H7 (cell line): ENCODE results near the gene COTL1. TPM values are rescaled to one million over a fixed set of nuclear protein-coding genes. Genes with fewer than 3 reads are reported as not detected.

Source experiments
- DNase-seq: peaks from one replicate; pipeline ENCODE4 v3.0.0; 2012
- H3K27me3 ChIP-seq: 2 replicates; pipeline ENCODE4 v1.6.0; 2011; ENCODE audit warnings: mild to moderate bottlenecking, low read length; ENCODE audit not compliant: control insufficient read depth, insufficient read depth
- H3K36me3 ChIP-seq: replicated peaks from 2 replicates; pipeline ENCODE4 v1.5.1; 2011; ENCODE audit warnings: low read length; ENCODE audit not compliant: control insufficient read depth, insufficient read depth
- H3K4me3 ChIP-seq: 2 replicates; pipeline ENCODE4 v1.5.1; 2011; ENCODE audit warnings: low read depth, mild to moderate bottlenecking, control low read depth, low read length, moderate library complexity; ENCODE audit not compliant: insufficient read depth
- total RNA-seq: library from RNA; depleted of rRNA; stranded (reverse); fragments of >200 nt; shearing (Covaris generic); gene quantifications from 2 replicates; pipeline ENCODE4 v1.2.3, GENCODE V29; 2014

The COTL1 gene
- total RNA-seq, 1 experiment from 2014 or later: 118 TPM

DNA sequence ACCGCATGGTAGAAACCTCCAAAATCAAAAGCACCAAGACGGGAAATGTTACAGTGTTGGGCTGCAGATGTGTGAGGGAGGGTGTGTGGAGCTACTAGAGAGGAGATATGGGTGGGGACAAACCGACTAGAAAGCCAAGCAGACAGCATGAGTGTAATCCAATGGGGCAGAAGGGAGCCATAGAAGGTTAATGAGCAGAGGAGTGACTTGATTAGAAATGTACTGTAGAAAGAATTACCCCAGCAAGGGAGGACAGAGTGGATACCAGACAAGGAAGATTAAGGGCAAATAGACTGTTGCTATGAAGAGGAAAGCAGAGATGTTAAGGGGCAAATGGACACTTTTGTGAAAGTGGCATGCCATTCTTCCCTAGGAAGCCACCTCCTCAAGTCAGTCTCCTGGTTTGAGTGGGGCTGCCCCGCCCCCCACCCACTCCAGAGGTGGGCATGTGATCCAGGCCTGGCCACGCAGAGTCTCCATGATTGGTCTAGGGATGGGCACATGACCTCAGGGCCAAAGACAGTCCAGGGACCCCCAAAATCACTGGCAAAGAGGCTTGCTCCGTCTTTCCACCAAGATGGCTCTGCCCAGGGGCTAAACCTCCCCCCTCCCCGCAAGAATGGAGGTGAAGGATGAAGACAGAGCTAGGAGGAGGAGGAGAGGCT, 4.3 kb downstream of the COTL1 start:
- peaks cover 2% of the 10 kb centered on the region for H3K36me3 ChIP-seq
- no peak overlapping the region for H3K4me3 ChIP-seq
- no peak for DNase-seq
- peaks cover 8% of the 10 kb centered on the region for H3K27me3 ChIP-seq

DNA sequence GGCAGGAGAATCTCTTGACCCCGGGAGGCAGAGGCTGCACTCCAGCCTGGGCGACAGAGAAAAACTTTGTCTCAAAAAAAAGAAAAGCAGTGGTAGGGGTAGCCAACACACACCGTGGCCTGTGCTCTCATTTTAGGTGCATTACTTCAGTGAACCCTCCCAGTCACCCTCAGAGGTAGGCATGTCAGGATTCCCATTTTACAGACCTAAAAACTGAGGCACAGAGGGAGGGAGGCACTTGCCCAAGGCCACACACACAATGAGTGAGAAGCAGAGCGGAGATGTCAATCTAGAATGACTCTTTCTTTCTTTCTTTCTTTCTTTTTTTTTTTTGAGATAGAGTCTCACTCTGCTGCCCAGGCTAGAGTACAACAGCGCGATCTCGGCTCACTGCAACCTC, 5.2 kb downstream of the COTL1 start:
- H3K36me3 ChIP-seq: peaks cover 2% of the 10 kb centered on the region
- H3K4me3 ChIP-seq: no peak overlapping the region
- DNase-seq: no peak
- peaks cover 8% of the 10 kb centered on the region for H3K27me3 ChIP-seq

DNA sequence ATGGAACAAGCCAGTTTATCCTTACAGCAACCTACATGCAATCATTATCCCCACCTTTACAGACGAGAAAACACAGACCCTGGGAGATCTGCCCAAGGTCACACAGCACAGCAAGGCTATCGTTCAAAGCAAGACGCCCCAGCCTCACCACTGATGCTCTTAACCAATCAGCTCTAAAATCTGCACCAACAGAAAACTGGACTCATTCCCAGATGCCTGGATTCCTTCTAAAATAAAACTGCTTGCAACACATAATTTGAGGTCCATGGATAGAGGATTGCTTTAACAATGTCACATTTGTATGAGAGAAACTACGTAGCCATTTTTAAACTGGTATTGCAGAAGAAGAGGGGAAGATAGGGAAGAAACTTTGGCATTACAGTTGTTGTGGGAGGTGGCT, 6.8 kb downstream of the COTL1 start:
- DNase-seq: no peak
- Histone ChIP-seq H3K4me3 (no peak overlapping the region), H3K27me3 (no peaks in the 10 kb centered on the region), H3K36me3 (peaks cover 2% of the 10 kb centered on the region)

GRCh38 chr16:84610376-84610775, 7.5 kb downstream of the COTL1 start:
- H3K36me3 ChIP-seq: peaks cover 2% of the 10 kb centered on the region
- no peaks in the 10 kb centered on the region for H3K27me3 ChIP-seq
- no peak for DNase-seq
- H3K4me3 ChIP-seq: no peak overlapping the region

- H3K4me3 ChIP-seq: no peak overlapping the region
- no peak for DNase-seq
- H3K36me3 ChIP-seq: no peaks in the 10 kb centered on the region; the same call in none of the 2 replicates
- H3K27me3 ChIP-seq: no peaks in the 10 kb centered on the region
Observed at GRCh38 chr16:84609563-84610177, 8.2 kb downstream of the COTL1 start.

DNA sequence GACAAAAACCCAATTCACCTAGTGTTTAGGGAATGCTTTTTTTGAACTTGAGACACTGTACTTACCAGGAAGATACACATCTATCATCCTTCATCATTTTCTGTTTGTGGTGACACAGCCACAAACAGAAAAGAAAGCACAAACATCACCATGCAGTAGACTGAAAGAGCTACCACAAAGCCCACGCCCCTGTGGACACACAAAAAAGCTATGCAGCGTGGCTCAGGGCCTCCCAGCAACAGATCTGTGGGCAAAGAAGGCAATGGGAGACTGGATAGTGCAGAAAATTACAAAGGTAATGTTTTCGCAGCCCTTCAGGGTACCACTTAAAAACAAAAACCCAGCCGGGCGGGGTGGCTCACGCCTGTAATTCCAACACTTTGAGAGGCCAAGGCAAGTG, 9.6 kb downstream of the COTL1 start:
- H3K4me3 ChIP-seq: no peak overlapping the region
- H3K36me3 ChIP-seq: no peaks in the 10 kb centered on the region; the same call in none of the 2 replicates
- no peak for DNase-seq
- no peaks in the 10 kb centered on the region for H3K27me3 ChIP-seq

- no peak overlapping the region for H3K4me3 ChIP-seq
- H3K27me3 ChIP-seq: no peaks in the 10 kb centered on the region
- H3K36me3 ChIP-seq: no peaks in the 10 kb centered on the region; the same call in none of the 2 replicates
- no peak for DNase-seq
Observed at GRCh38 chr16:84607694-84608093, 10.2 kb downstream of the COTL1 start.

- Histone ChIP-seq H3K27me3 (no peaks in the 10 kb centered on the region), H3K4me3 (no peak overlapping the region), H3K36me3 (no peaks in the 10 kb centered on the region; the same call in none of the 2 replicates)
- no peak for DNase-seq
Observed at GRCh38 chr16:84607061-84607460, 10.8 kb downstream of the COTL1 start.

DNA sequence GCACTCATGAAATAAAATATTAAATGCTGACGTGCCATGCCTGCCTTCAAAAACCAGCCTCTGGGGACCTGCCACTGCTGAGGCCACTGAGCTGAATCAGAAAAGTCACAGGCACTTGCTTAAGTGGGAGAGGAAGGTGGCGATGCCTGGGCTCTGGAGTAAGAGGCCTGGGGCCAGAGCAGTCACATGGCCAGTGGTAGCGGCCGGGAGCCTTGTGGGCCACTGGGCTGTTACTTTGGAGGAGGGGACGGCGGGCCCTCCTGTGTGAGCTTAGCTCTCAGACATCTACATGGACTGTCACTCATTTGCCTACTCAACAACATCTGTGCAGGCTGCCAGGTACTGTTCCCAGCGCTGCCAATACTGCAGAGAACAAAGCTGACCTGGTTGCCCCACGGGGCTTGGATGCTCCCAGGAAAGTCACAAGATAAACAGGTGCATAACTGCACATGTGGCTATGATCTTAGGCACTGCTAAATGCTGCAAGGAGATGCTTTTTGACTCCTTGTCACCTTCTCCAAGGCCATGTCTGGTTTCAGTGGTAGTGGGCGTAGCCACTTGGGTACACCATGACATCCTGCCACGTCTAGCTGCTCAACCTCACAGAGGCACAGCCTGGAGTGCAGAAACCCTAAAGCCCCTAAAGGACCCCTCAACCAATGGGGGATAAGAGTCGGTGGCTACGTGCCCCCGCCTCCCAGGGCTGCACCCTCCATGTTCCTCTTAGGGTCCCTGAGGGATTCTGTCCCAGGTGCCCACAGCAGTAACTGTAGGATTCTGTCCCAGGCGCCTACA, 11.6 kb downstream of the COTL1 start:
- no peaks in the 10 kb centered on the region; the same call in none of the 2 replicates for H3K36me3 ChIP-seq
- no peak for DNase-seq
- H3K27me3 ChIP-seq: no peaks in the 10 kb centered on the region
- no peak overlapping the region for H3K4me3 ChIP-seq

DNA sequence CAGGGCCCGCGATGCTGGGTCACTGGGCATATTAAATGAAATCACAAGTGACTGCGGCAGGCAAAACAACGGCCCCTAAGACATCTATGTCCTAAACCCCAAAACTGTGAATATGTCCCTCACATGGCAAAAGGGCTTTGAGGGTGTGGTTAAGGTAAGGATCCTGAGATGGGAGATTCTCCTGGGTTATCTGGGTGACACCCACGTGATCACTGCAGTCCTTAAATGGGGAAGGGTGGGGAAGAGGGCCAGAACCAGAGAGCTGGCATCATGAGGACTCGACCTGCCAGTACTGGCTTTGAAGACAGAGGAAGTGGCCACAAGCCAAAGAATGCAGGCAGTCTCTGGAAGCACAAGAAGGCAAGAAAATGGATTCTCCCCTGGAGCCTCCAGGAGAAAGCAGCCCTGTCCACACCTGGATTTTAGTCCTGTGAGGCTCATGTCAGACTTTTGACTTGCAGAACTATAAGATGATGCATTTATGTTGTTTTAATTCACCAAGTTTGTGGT, 12.5 kb downstream of the COTL1 start:
- H3K4me3 ChIP-seq: no peak overlapping the region
- no peaks in the 10 kb centered on the region for H3K27me3 ChIP-seq
- DNase-seq: no peak
- H3K36me3 ChIP-seq: no peaks in the 10 kb centered on the region; the same call in none of the 2 replicates

GRCh38 chr16:84604477-84605013, 13.3 kb downstream of the COTL1 start:
- DNase-seq: peak; percentile 68

GRCh38 chr16:84603940-84604339, 13.9 kb downstream of the COTL1 start:
- no peaks in the 10 kb centered on the region for H3K27me3 ChIP-seq
- H3K36me3 ChIP-seq: no peaks in the 10 kb centered on the region; the same call in 1 of the 2 replicates
- DNase-seq: peak; percentile 56
- H3K4me3 ChIP-seq: no peak overlapping the region

More at GRCh38 chr16:84604477-84605013, 13.3 kb downstream of the COTL1 start:
- no peaks in the 10 kb centered on the region for H3K27me3 ChIP-seq
- no peaks in the 10 kb centered on the region; the same call in none of the 2 replicates for H3K36me3 ChIP-seq
- no peak overlapping the region for H3K4me3 ChIP-seq

GRCh38 chr16:84603140-84603816, 14.6 kb downstream of the COTL1 start:
- Histone ChIP-seq H3K4me3 (no peak overlapping the region), H3K36me3 (no peaks in the 10 kb centered on the region; the same call in 1 of the 2 replicates), H3K27me3 (no peaks in the 10 kb centered on the region)
- DNase-seq: no peak
